ENCODE measurements around the gene TMEM63B. TPM values are rescaled to one million over a fixed set of nuclear protein-coding genes. Genes with fewer than 3 reads are reported as not detected.

Gene TMEM63B
- total and polyA plus RNA-seq, 9 of the 15 experiments (the other 6 are each of a cell fraction or from before 2014, with no cell fraction given) = 0.14 to 39.4 (median 14.4) TPM

DNA sequence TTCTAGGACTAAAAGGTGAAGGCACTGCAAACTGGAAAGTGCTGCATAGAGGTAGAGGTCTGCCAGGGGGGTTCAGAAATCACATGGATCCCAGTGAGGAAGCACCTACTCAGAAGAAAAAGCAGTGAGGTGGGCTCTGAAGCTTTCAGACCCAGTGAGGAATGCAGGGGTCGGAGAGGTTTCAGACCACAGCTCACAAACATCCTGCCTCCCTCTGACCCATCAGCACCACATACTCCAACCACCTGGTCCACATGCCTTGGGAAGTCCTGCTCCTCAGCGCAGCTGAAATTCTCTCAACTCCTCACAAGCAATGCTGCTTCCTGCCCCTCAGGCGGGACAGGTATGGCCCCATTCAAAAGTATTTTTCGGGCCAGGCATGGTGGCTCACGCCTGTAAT is 20.3 kb upstream of the TMEM63B start (continued):
- TF ChIP-seq, protein P1, sequence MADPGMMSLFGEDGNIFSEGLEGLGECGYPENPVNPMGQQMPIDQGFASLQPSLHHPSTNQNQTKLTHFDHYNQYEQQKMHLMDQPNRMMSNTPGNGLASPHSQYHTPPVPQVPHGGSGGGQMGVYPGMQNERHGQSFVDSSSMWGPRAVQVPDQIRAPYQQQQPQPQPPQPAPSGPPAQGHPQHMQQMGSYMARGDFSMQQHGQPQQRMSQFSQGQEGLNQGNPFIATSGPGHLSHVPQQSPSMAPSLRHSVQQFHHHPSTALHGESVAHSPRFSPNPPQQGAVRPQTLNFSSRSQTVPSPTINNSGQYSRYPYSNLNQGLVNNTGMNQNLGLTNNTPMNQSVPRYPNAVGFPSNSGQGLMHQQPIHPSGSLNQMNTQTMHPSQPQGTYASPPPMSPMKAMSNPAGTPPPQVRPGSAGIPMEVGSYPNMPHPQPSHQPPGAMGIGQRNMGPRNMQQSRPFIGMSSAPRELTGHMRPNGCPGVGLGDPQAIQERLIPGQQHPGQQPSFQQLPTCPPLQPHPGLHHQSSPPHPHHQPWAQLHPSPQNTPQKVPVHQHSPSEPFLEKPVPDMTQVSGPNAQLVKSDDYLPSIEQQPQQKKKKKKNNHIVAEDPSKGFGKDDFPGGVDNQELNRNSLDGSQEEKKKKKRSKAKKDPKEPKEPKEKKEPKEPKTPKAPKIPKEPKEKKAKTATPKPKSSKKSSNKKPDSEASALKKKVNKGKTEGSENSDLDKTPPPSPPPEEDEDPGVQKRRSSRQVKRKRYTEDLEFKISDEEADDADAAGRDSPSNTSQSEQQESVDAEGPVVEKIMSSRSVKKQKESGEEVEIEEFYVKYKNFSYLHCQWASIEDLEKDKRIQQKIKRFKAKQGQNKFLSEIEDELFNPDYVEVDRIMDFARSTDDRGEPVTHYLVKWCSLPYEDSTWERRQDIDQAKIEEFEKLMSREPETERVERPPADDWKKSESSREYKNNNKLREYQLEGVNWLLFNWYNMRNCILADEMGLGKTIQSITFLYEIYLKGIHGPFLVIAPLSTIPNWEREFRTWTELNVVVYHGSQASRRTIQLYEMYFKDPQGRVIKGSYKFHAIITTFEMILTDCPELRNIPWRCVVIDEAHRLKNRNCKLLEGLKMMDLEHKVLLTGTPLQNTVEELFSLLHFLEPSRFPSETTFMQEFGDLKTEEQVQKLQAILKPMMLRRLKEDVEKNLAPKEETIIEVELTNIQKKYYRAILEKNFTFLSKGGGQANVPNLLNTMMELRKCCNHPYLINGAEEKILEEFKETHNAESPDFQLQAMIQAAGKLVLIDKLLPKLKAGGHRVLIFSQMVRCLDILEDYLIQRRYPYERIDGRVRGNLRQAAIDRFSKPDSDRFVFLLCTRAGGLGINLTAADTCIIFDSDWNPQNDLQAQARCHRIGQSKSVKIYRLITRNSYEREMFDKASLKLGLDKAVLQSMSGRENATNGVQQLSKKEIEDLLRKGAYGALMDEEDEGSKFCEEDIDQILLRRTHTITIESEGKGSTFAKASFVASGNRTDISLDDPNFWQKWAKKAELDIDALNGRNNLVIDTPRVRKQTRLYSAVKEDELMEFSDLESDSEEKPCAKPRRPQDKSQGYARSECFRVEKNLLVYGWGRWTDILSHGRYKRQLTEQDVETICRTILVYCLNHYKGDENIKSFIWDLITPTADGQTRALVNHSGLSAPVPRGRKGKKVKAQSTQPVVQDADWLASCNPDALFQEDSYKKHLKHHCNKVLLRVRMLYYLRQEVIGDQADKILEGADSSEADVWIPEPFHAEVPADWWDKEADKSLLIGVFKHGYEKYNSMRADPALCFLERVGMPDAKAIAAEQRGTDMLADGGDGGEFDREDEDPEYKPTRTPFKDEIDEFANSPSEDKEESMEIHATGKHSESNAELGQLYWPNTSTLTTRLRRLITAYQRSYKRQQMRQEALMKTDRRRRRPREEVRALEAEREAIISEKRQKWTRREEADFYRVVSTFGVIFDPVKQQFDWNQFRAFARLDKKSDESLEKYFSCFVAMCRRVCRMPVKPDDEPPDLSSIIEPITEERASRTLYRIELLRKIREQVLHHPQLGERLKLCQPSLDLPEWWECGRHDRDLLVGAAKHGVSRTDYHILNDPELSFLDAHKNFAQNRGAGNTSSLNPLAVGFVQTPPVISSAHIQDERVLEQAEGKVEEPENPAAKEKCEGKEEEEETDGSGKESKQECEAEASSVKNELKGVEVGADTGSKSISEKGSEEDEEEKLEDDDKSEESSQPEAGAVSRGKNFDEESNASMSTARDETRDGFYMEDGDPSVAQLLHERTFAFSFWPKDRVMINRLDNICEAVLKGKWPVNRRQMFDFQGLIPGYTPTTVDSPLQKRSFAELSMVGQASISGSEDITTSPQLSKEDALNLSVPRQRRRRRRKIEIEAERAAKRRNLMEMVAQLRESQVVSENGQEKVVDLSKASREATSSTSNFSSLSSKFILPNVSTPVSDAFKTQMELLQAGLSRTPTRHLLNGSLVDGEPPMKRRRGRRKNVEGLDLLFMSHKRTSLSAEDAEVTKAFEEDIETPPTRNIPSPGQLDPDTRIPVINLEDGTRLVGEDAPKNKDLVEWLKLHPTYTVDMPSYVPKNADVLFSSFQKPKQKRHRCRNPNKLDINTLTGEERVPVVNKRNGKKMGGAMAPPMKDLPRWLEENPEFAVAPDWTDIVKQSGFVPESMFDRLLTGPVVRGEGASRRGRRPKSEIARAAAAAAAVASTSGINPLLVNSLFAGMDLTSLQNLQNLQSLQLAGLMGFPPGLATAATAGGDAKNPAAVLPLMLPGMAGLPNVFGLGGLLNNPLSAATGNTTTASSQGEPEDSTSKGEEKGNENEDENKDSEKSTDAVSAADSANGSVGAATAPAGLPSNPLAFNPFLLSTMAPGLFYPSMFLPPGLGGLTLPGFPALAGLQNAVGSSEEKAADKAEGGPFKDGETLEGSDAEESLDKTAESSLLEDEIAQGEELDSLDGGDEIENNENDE (IDR thresholded peaks at IDR 0.05; ENCODE audit: low read depth, low read length) = no peak
- no peak for TF ChIP-seq OTX1 (CRISPR knock-in tag; IDR thresholded peaks at IDR 0.05)
- no peak for TF ChIP-seq NFXL1 (CRISPR knock-in tag; IDR thresholded peaks at IDR 0.05)
